ENCODE data around the gene DCP1B. TPM values are rescaled to one million over a fixed set of nuclear protein-coding genes. Genes with fewer than 3 reads are reported as not detected.
A peak's percentile ranks its signal among the peaks of the same experiment; 100 is the strongest.
"Not testable (repeated sequence)": the region's sequence is repeated elsewhere in the genome, so short reads cannot be mapped to it uniquely, and the experiment has no call there.

The DCP1B gene
- total RNA-seq, 2 experiments from 2014 or later = 20.7 to 21.4 TPM

- Mint-ChIP-seq H3K4me1 (no peaks in the 10 kb centered on the region), H3K27ac (no peak overlapping the region), H3K9me3 (peaks cover 3% of the 10 kb centered on the region), H3K27me3 (no peaks in the 10 kb centered on the region), H3K4me3 (no peak overlapping the region), H3K36me3 (peaks cover 36% of the 10 kb centered on the region)
- ATAC-seq (ENCODE audit: low read depth) = no peak
- POLR2A ChIA-PET = no interaction called here
- no peak for DNase-seq
Measured at GRCh38 chr12:1947081-1947480, 57.2 kb downstream of the DCP1B start.

GRCh38 chr12:1946296-1946695 is 58.0 kb downstream of the DCP1B start:
- H3K27ac Mint-ChIP-seq = no peak overlapping the region
- POLR2A ChIA-PET = interaction anchor here (0.6 kb wide), 1 partner anchor 76 kb away, joined by 4 read pairs; no protein-coding TSS in a partner anchor
- peaks cover 3% of the 10 kb centered on the region for H3K9me3 Mint-ChIP-seq
- peaks cover 34% of the 10 kb centered on the region for H3K36me3 Mint-ChIP-seq
- no peak for ATAC-seq (ENCODE audit: low read depth)
- no peaks in the 10 kb centered on the region for H3K27me3 Mint-ChIP-seq
- H3K4me3 Mint-ChIP-seq = no peak overlapping the region
- DNase-seq = no peak
- no peaks in the 10 kb centered on the region for H3K4me1 Mint-ChIP-seq

GRCh38 chr12:1945502-1945901 is 58.8 kb downstream of the DCP1B start:
- H3K27ac Mint-ChIP-seq; H3K9me3 Mint-ChIP-seq; ATAC-seq (ENCODE audit: low read depth); DNase-seq; H3K4me1 Mint-ChIP-seq; POLR2A ChIA-PET; H3K4me3 Mint-ChIP-seq; H3K27me3 Mint-ChIP-seq: not testable (repeated sequence)
- H3K36me3 Mint-ChIP-seq = peaks cover 36% of the 10 kb centered on the region

GRCh38 chr12:1939801-1940607 is 64.3 kb downstream of the DCP1B start:
- Mint-ChIP-seq H3K4me3 (no peak overlapping the region), H3K27ac (peak overlapping the region; percentile 52), H3K4me1 (no peaks in the 10 kb centered on the region), H3K27me3 (no peaks in the 10 kb centered on the region), H3K36me3 (peaks cover 19% of the 10 kb centered on the region), H3K9me3 (peaks cover under 1% of the 10 kb centered on the region)
- DNase-seq (peak; percentile 89), ATAC-seq (ENCODE audit: low read depth) (peak; percentile 96)
- POLR2A ChIA-PET = interaction anchor here (0.8 to 1.7 kb wide), 4 partner anchors 142 to 287 kb away, joined by 3 to 22 read pairs (median 5); no protein-coding TSS in a partner anchor

- POLR2A ChIA-PET = interaction anchor here (0.9 to 1.7 kb wide), 3 partner anchors 141 to 148 kb away, joined by 3 to 22 read pairs (median 6); no protein-coding TSS in a partner anchor
- Mint-ChIP-seq H3K36me3 (peaks cover 12% of the 10 kb centered on the region), H3K9me3 (no peaks in the 10 kb centered on the region), H3K27me3 (no peaks in the 10 kb centered on the region), H3K4me3 (no peak overlapping the region), H3K27ac (no peak overlapping the region), H3K4me1 (no peaks in the 10 kb centered on the region)
- DNase-seq = no peak
- no peak for ATAC-seq (ENCODE audit: low read depth)
Measured at GRCh38 chr12:1939331-1939730, 64.9 kb downstream of the DCP1B start.

DNA sequence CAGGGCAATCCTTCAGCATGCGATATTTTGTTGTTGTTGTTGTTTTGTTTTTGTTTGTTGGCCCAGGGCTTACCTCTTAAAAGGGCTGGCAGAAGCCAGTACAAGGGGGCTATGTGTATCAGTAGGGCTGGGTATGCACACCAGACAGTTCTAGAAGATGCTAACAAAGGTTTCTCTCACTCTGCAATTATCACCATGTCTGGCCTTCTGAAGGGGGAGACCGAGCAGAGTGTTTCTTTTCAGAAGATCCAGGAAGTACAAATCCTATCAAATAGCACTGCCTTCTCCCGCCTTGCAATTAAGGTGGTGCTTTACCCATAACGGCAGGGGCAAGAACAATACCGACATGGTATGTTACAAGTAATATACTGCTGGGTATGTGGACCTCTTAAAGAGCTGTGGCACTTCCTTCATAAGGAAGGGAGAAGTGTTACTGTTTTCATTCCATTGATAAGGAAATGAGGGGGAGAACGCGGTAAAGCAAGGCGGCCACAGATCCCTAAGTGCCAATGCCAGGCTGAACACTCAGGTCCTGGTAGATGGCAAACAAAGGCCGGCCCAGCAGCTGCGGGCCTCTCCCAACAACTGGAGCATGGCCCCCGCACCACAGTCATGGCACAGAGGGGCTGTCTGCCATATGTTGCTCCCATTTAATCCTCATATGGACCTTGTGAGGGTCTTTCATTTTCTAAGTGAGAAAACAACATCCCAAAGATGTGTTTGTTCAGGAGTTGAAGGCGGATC is 66.6 kb downstream of the DCP1B start:
- ATAC-seq (ENCODE audit: low read depth) (no peak), DNase-seq (no peak)
- Mint-ChIP-seq H3K4me3 (no peak overlapping the region), H3K27me3 (no peaks in the 10 kb centered on the region), H3K9me3 (no peaks in the 10 kb centered on the region), H3K36me3 (peaks cover 2% of the 10 kb centered on the region), H3K4me1 (no peaks in the 10 kb centered on the region), H3K27ac (no peak overlapping the region)
- POLR2A ChIA-PET = no interaction called here

DNA sequence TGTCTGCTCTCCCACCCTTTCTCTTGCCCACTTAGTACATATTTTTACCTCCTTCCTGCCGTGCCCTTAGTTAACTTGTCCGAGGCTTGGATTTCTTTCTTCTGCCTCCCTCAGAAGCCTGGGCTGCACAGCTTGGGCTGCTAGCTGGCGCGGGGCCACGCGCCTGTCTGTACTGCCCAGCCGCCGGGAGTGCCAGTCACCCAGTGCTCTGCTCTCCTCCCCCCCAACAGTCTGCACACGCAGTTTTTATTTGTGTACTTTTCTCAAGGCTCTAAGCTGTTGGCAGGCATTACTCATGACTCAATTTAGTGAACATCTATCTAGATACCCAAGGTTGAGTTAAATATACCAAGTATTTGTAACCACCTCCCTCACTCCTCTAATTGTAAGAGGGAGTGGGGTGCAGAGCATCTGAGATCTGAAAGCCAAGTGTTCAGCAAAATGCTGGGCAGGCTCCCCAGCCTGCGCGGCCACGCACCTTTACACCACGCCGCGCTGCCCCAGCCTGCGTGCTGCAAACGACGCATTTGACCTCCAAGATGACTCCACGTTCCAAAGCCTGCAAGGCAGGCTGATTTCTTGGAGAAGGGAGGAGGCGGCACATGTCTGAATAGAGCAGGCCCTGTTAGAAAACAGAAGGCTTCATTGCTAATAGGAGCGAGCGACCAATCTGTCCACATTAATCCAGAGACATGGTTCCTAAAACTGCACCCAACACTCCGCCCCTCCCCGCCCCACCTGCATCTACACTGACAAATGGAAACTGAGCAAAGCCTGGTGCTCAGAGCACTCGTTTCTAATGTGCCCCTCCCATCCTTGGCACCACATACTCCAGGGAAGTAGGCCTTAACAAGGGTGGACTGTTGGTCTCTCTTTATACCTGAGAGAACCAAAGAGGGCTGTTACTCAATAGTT is 67.6 kb downstream of the DCP1B start:
- H3K36me3 Mint-ChIP-seq = peaks cover 2% of the 10 kb centered on the region
- no peak overlapping the region for H3K27ac Mint-ChIP-seq
- no peaks in the 10 kb centered on the region for H3K27me3 Mint-ChIP-seq

DNA sequence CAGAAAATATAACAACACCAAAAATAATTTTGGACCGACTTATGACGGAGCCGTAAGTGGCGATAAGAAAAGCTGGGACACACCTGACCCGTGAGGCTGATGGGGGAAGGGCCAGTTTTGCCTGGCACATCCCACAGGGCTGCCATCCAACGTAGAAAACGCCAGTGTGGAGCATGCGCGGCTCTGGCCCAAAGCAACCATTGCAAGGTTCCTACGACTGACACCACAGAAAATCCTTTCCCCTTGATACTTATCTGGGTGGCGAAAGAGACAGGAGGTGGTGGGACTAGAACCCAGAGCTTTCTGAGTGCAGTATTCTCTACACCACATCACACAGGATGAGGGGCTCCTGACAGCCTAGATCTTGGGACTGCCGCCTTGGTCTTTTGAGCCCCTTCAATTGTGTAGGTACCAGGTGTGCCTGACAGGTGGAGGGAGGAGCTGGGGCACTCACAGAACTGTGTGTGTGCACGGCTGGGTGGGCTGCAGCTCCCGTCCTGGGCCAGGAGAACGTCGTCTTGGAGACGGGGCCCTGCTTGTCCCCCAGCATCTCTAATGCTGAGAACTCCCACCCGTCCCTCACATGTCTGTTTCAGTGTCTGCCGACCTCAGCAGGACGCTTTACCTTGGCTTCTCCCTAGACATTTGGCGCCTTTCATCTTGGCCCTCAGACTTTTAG is 68.4 kb downstream of the DCP1B start:
- Mint-ChIP-seq H3K4me3 (no peak overlapping the region), H3K4me1 (no peaks in the 10 kb centered on the region), H3K27ac (no peak overlapping the region), H3K9me3 (no peaks in the 10 kb centered on the region), H3K27me3 (peaks cover 2% of the 10 kb centered on the region), H3K36me3 (no peaks in the 10 kb centered on the region)
- DNase-seq (no peak), ATAC-seq (ENCODE audit: low read depth) (no peak)
- POLR2A ChIA-PET = no interaction called here

More for the DNA sequence above, 67.6 kb downstream of the DCP1B start:
- no peaks in the 10 kb centered on the region for H3K4me1 Mint-ChIP-seq
- H3K4me3 Mint-ChIP-seq = no peak overlapping the region
- POLR2A ChIA-PET = no interaction called here
- no peak for DNase-seq
- no peaks in the 10 kb centered on the region for H3K9me3 Mint-ChIP-seq
- no peak for ATAC-seq (ENCODE audit: low read depth)

DNA sequence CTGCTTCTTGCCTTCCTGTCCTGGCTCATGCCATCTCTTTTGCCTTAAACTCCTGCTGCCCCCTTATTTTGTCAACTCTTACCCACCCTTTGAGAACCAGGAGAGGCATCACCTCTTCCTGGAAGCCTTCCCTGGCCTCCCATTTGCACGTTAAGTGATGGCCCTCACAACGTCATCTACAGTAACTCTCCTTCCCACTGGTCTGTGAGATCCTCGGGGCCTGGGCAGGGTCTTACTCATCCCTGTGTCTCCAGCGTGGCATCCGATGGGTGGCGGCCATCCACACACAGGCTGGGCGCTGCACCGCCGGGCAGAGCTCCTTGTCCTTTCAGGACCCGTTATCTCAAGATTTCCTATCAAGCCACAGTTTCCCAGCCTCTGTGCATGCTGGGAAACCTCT is 69.0 kb downstream of the DCP1B start:
- POLR2A ChIA-PET = no interaction called here
- no peak overlapping the region for H3K4me3 Mint-ChIP-seq
- H3K27ac Mint-ChIP-seq = no peak overlapping the region
- H3K4me1 Mint-ChIP-seq = peaks cover under 1% of the 10 kb centered on the region
- H3K36me3 Mint-ChIP-seq = no peaks in the 10 kb centered on the region
- DNase-seq (no peak), ATAC-seq (ENCODE audit: low read depth) (no peak)
- H3K9me3 Mint-ChIP-seq = no peaks in the 10 kb centered on the region
- H3K27me3 Mint-ChIP-seq = peaks cover 2% of the 10 kb centered on the region

DNA sequence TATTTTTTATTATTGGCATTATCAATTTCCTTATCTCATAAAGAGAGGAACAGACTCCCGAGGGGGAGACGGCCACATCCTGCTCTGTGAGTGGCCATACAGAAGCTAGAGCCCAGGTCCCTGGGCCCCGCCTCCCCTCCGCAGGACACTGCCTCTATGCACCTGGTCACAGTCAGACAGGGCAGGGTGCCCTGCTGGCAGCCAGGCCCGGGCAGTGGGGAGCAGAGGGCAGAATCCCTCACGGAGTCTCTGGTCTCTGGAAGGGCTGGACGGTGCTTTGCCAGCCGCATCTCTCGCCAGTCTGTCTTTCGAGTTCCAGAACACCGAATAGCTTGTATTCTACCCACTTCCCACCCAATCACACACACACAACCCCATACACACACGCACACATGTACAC is 69.4 kb downstream of the DCP1B start:
- Mint-ChIP-seq H3K4me1 (peaks cover 2% of the 10 kb centered on the region), H3K27me3 (peaks cover 2% of the 10 kb centered on the region), H3K9me3 (no peaks in the 10 kb centered on the region), H3K36me3 (no peaks in the 10 kb centered on the region), H3K4me3 (no peak overlapping the region), H3K27ac (no peak overlapping the region)
- DNase-seq (no peak), ATAC-seq (ENCODE audit: low read depth) (no peak)
- POLR2A ChIA-PET = no interaction called here

GRCh38 chr12:1934068-1934467 is 70.2 kb downstream of the DCP1B start:
- Mint-ChIP-seq H3K4me1 (peaks cover 4% of the 10 kb centered on the region), H3K36me3 (no peaks in the 10 kb centered on the region), H3K27ac (no peak overlapping the region), H3K4me3 (no peak overlapping the region), H3K9me3 (no peaks in the 10 kb centered on the region), H3K27me3 (peaks cover 2% of the 10 kb centered on the region)
- ATAC-seq (ENCODE audit: low read depth) (no peak), DNase-seq (no peak)
- POLR2A ChIA-PET = no interaction called here

- H3K9me3 Mint-ChIP-seq = no peaks in the 10 kb centered on the region
- H3K4me1 Mint-ChIP-seq = peaks cover 4% of the 10 kb centered on the region
- no peak overlapping the region for H3K27ac Mint-ChIP-seq
- ATAC-seq (ENCODE audit: low read depth) (no peak), DNase-seq (no peak)
- H3K27me3 Mint-ChIP-seq = peaks cover 2% of the 10 kb centered on the region
- POLR2A ChIA-PET = interaction anchor here (0.6 kb wide), 1 partner anchor 9 kb away, joined by 3 read pairs; no protein-coding TSS in a partner anchor
- H3K4me3 Mint-ChIP-seq = no peak overlapping the region
- H3K36me3 Mint-ChIP-seq = no peaks in the 10 kb centered on the region
Measured at GRCh38 chr12:1933342-1934051, 70.8 kb downstream of the DCP1B start.
